Liver (tissue), 9 donors: ENCODE results near the gene CCDC86. TPM values are rescaled to one million over a fixed set of nuclear protein-coding genes. Genes with fewer than 3 reads are reported as not detected.

Experiments used
- DNase-seq: peaks from one replicate; pipeline ENCODE4 v3.0.0-alpha.2; 2017; ENCODE audit warnings: low spot score
- H3K27ac ChIP-seq, 2 donors: one replicate each; pipeline ENCODE4 v1.7.0; 2013; ENCODE audit warnings: inconsistent platforms in 2 of 2, low read length in 2 of 2, control low read depth in 1 of 2, low read depth in 1 of 2, mild to moderate bottlenecking in 1 of 2
- H3K27me3 ChIP-seq, 4 donors: one replicate each; pipeline versions ENCODE4 v1.6.1 to v1.7.0; 2013; ENCODE audit warnings: low read length in 3 of 4, inconsistent platforms in 1 of 4, mild to moderate bottlenecking in 1 of 4, moderate library complexity in 1 of 4; ENCODE audit not compliant: control insufficient read depth in 4 of 4, insufficient read depth in 4 of 4
- H3K36me3 ChIP-seq, 4 donors: one replicate each; pipeline versions ENCODE4 v1.6.1 to v1.7.0; 2013; ENCODE audit warnings: low read length in 3 of 4, mild to moderate bottlenecking in 3 of 4, low read depth in 1 of 4, moderate library complexity in 1 of 4; ENCODE audit not compliant: control insufficient read depth in 4 of 4, insufficient read depth in 3 of 4
- H3K4me1 ChIP-seq, 4 donors: one replicate each; pipeline versions ENCODE4 v1.6.1 to v1.7.0; 2013; ENCODE audit warnings: low read length in 3 of 4, mild to moderate bottlenecking in 3 of 4, moderate library complexity in 1 of 4; ENCODE audit not compliant: control insufficient read depth in 4 of 4, insufficient read depth in 4 of 4
- H3K4me3 ChIP-seq, 3 donors: one replicate each; pipeline versions ENCODE4 v1.6.1 to v1.7.0; 2013; ENCODE audit warnings: low read length in 3 of 3, control low read depth in 1 of 3, low read depth in 1 of 3, mild to moderate bottlenecking in 1 of 3
- H3K9ac ChIP-seq, 2 donors: one replicate each; pipeline ENCODE4 v1.7.0; 2013; ENCODE audit warnings: low read length in 2 of 2, mild to moderate bottlenecking in 2 of 2, moderate library complexity in 2 of 2, control low read depth in 1 of 2, low read depth in 1 of 2
- H3K9me3 ChIP-seq, 4 donors: one replicate each; pipeline versions ENCODE4 v1.6.1 to v1.7.0; 2013; ENCODE audit warnings: low read length in 3 of 4; ENCODE audit not compliant: control insufficient read depth in 4 of 4
- ATF3 ChIP-seq: IDR thresholded peaks from 2 replicates; pipeline ENCODE4 v1.6.1; 2016; ENCODE audit warnings: antibody characterized with exemption
- CTCF ChIP-seq: fragments of 150-350 bp; IDR thresholded peaks from 2 replicates; pipeline ENCODE4 v1.5.1; 2017; ENCODE audit warnings: improper control_type of control experiment, low read depth, low read length; ENCODE audit not compliant: missing input control
- EGR1 ChIP-seq, 2 donors: IDR thresholded peaks; 2 replicates each; pipeline ENCODE4 v1.6.1; 2016 to 2018; ENCODE audit warnings: antibody characterized with exemption in 2 of 2, low read depth in 2 of 2
- FOXA1 ChIP-seq: IDR thresholded peaks from 2 replicates; pipeline ENCODE4 v1.6.1; 2016; ENCODE audit warnings: antibody characterized with exemption
- FOXA2 ChIP-seq: IDR thresholded peaks from 2 replicates; pipeline ENCODE4 v1.6.1; 2016; ENCODE audit warnings: antibody characterized with exemption
- GABPA ChIP-seq, 2 donors: IDR thresholded peaks in 1 of 2; conservative IDR thresholded peaks in 1 of 2; 2 replicates each; pipeline ENCODE4 v1.6.1; 2016; ENCODE audit warnings: antibody characterized with exemption in 2 of 2, mild to moderate bottlenecking in 1 of 2, moderate library complexity in 1 of 2
- HNF4A ChIP-seq, 2 donors: conservative IDR thresholded peaks; 2 replicates each; pipeline ENCODE4 v1.6.1; 2016; ENCODE audit warnings: antibody characterized with exemption in 2 of 2, mild to moderate bottlenecking in 2 of 2
- HNF4G ChIP-seq: IDR thresholded peaks from 2 replicates; pipeline ENCODE4 v1.6.1; 2016; ENCODE audit warnings: antibody characterized with exemption
- JUND ChIP-seq, 2 donors: IDR thresholded peaks; 2 replicates each; pipeline ENCODE4 v1.6.1; 2016; ENCODE audit warnings: antibody characterized with exemption in 2 of 2
- MAX ChIP-seq: IDR thresholded peaks from 2 replicates; pipeline ENCODE4 v1.6.1; 2016; ENCODE audit warnings: antibody characterized with exemption
- NR2F2 ChIP-seq: IDR thresholded peaks from 2 replicates; pipeline ENCODE4 v1.6.1; 2016; ENCODE audit warnings: antibody characterized with exemption
- RAD21 ChIP-seq, 2 donors: IDR thresholded peaks; 2 replicates each; pipeline ENCODE4 v1.6.1; 2016; ENCODE audit warnings: antibody characterized with exemption in 2 of 2, mild to moderate bottlenecking in 2 of 2
- REST ChIP-seq: IDR thresholded peaks from 2 replicates; pipeline ENCODE4 v1.6.1; 2016; ENCODE audit warnings: antibody characterized with exemption, mild to moderate bottlenecking
- RXRA ChIP-seq, 2 donors: IDR thresholded peaks; 2 replicates each; pipeline ENCODE4 v1.6.1; 2017 to 2018; ENCODE audit warnings: antibody characterized with exemption in 2 of 2, mild to moderate bottlenecking in 1 of 2
- SP1 ChIP-seq: IDR thresholded peaks from 2 replicates; pipeline ENCODE4 v1.6.1; 2018; ENCODE audit warnings: antibody characterized with exemption, mild to moderate bottlenecking
- TAF1 ChIP-seq: conservative IDR thresholded peaks from 2 replicates; pipeline ENCODE4 v1.6.1; 2016; ENCODE audit warnings: antibody characterized with exemption, mild to moderate bottlenecking
- YY1 ChIP-seq: IDR thresholded peaks from 2 replicates; pipeline ENCODE4 v1.6.1; 2016; ENCODE audit warnings: antibody characterized with exemption, mild to moderate bottlenecking
- ZBTB33 ChIP-seq: IDR thresholded peaks from 2 replicates; pipeline ENCODE4 v1.6.1; 2016; ENCODE audit warnings: antibody characterized with exemption
- WGBS: extraction: QIAGEN DNeasy Blood & Tissue Kit; methylation state at CpG from one replicate; pipeline ENCODE4 v1.1.7; 2013; 5-methylcytosine and 5-hydroxymethylcytosine counted together
- polyA plus RNA-seq, 2 donors: library from polyadenylated mRNA; stranded (reverse) in 1 of 2; unstranded in 1 of 2; fragments of 200-250 nt in 1 of 2; fragments of >200 nt in 1 of 2; fragmentation: Nextera tagmentation in 1 of 2; extraction: Ambion mirVana in 1 of 2; gene quantifications; one replicate each; pipeline versions ENCODE4 v1.2.1 to v1.2.3, GENCODE V29; 2013 to 2015
- total RNA-seq, 2 donors: library from RNA; depleted of rRNA; stranded (reverse); fragments of >200 nt; gene quantifications; one replicate each; pipeline ENCODE4 v1.2.3, GENCODE V29; 2014
- donor health status: healthy.
- donor health status: healthy.
- donor health status: healthy.
- donor health status: healthy.
- donor health status: healthy.

The CCDC86 gene
- total and polyA plus RNA-seq, 4 donors = 5.0 to 9.4 (median 5.7) TPM

GRCh38 chr11:60792521-60792920 is 49.4 kb upstream of the CCDC86 start:
- H3K27ac ChIP-seq = no peak overlapping the region
- no peaks in the 10 kb centered on the region for H3K9me3 ChIP-seq
- no peaks in the 10 kb centered on the region for H3K27me3 ChIP-seq
- WGBS = 75% methylated on average over 3 of the region's 3 CpGs
- no peaks in the 10 kb centered on the region for H3K4me1 ChIP-seq
- H3K4me3 ChIP-seq = no peak overlapping the region
- DNase-seq = no peak
- TF ChIP-seq RXRA (IDR thresholded peaks at IDR 0.05) = no peak
- TF ChIP-seq JUND (IDR thresholded peaks at IDR 0.05) = no peak
- TF ChIP-seq FOXA2 = no peak
- no peak for TF ChIP-seq RAD21 (IDR thresholded peaks at IDR 0.05)
- no peak for TF ChIP-seq YY1
- TF ChIP-seq GABPA (IDR thresholded peaks at IDR 0.05 in 1 of 2, conservative IDR thresholded peaks at IDR 0.05 in 1 of 2) = no peak
- TF ChIP-seq REST = no peak
- no peak for TF ChIP-seq ZBTB33
- TF ChIP-seq SP1 = no peak
- TF ChIP-seq FOXA1 = no peak
- TF ChIP-seq MAX = no peak
- TF ChIP-seq ATF3 = no peak
- no peak for TF ChIP-seq CTCF
- TF ChIP-seq TAF1 = no peak
- no peak for TF ChIP-seq HNF4A (conservative IDR thresholded peaks at IDR 0.05)
- no peak for TF ChIP-seq NR2F2
- TF ChIP-seq HNF4G = no peak
- no peak for TF ChIP-seq EGR1 (IDR thresholded peaks at IDR 0.05; ENCODE audit: low read depth in 2 of 2)
- H3K9ac ChIP-seq = no peak overlapping the region
- no peaks in the 10 kb centered on the region for H3K36me3 ChIP-seq
